ENCODE measurements around the gene TMEM120B. TPM values are rescaled to one million over a fixed set of nuclear protein-coding genes. Genes with fewer than 3 reads are reported as not detected.
"Not testable (repeated sequence)": the region's sequence is repeated elsewhere in the genome, so short reads cannot be mapped to it uniquely, and the experiment has no call there.

The TMEM120B gene
- total RNA-seq: 8.5 and 8.6 TPM in 2 replicates

DNA sequence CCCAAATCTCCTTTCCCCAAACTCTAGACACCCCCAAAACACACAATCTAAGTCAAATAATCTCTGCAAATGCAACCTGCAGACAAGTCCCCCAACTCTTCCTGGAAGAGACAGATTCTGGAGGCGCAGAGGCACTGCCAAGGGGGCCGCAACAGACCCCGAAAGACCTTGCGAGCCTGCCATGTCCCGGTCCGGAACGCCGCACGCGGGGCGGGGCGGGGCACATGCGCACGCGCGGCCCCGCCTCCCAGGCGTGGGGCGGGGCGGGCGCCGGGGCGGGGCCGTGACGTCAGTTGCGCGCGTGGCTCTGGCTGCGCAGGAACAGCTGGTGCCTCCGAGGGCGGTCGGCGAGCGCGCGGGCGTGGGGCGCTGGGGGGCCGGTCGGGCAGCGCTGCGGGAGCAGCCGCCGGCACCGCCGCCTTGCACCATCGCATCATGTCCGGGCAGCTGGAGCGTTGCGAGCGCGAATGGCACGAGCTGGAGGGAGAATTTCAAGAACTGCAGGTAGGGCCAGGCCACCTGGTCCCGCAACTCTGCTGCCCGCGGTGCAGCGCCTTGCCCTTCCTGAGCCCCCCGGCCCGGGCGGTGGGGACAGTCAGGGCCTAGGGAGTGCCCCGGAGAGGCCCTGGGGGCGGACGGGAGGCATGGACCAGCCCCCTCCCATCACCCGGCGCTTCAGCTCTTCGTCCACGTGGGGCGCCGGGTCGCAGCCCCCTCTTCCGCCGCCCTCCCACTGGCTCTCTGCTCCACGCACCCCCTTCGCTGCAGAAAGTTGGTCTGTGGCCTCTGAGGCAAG is at the start of gene TMEM120B:
TSS of gene TMEM120B (plus strand) at position 292 of the 796 bp plus-strand sequence. CDS start at position 436, 144 bp downstream.
- intact Hi-C loops (cut with micrococcal nuclease): loop anchor here (1.0 to 5.0 kb wide), 5 partner anchors 25 to 176 kb away; partner anchors contain the start of gene PSMD9

DNA sequence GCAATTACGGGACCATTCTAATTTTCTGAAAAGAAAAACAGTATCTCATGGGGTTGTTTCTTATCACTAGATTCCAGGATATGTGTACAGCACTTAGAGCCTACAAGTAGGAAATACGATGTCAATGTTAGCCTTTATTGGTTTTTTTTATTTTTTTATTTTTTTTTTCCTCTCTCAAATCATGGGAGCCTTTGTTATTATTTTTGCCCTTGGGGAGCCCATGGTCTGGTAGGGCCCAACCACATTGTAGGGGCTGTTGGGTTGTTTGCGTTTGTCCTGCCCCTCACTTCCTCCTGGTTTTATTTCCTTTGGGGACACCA is 49.0 kb upstream of the TMEM120B start:
- intact Hi-C loops (cut with micrococcal nuclease): no loop called here

DNA sequence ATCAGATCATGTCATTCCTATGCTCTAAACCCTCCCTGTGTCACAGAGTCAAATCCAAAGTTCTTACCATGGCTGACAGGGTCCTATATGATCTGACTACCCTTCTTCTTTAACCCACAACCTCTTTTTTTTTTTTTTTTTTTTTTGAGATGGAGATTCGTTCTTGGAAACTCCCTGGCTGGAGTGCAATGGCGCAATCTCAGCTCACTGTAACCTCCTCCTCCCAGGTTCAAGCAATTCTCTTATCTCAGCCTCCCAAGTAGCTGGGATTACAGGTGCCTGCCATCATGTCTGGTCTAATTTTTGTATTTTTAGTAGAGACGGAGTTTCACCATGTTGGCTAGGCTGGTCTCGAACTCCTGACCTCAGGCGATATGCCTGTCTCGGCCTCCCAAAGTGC is 45.7 kb upstream of the TMEM120B start:
- intact Hi-C loops (cut with micrococcal nuclease): not testable (repeated sequence)

DNA sequence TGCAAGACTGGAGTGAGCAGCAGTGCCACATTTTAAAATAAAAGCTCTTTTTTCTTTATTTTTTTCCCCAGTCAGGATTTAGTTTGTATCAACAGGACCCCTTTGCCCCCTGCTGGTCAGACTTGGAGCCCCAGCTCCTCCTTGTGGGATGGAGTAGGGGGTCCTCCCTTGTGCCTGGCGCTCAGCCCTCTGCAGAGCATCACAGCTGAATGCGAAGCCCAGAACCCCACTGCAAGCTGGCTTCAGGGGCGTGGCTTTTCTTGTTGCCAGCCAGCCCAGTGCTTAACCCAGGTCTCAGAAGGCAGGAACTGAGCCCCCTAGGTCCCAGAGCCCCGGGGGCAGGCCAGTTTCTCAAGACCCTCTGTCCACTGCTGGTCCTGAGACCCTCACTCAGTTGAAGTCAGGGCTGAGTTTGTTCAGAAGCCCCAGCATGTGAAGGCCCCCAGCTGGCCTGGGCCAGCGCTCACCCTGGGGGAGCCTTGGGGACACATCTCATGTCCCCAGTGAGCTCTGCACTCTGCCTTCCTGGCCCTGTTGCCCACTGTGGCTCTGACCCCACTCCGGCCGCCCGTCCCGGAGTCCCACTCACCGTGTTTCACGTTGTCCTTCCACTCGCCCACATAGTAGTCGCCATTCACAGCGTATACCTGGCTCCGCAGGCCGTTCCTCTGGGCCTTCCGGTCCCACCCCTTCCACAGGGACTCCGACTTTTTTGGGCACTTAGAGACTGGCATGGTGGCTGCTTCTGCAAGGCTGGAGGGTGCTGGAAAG is 43.6 kb upstream of the TMEM120B start:
- intact Hi-C loops (cut with micrococcal nuclease): no loop called here

DNA sequence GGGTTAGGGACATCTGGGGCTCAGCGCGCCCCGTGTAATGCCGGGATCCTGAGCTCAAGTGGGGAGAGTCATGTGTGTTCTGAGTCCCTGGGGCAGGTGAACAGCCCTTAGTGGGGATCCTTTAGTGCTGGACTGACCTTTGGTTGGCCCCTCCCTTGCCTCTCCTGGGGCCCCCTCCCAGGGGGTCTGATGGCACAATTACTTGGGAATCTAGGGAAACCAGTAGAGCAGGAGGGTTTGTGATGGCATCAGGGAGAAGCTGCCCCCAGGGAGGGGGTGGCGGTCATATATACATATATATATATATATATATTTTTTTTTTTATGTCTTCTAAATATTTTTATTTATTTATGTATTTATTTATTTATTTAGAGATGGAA is 43.0 kb upstream of the TMEM120B start, which contains the start of gene MORN3:
TSS of gene MORN3 (minus strand) at position 134 of the 380 bp plus-strand sequence. CDS start 171 bp downstream, outside the sequence.
- intact Hi-C loops (cut with micrococcal nuclease): no loop called here

DNA sequence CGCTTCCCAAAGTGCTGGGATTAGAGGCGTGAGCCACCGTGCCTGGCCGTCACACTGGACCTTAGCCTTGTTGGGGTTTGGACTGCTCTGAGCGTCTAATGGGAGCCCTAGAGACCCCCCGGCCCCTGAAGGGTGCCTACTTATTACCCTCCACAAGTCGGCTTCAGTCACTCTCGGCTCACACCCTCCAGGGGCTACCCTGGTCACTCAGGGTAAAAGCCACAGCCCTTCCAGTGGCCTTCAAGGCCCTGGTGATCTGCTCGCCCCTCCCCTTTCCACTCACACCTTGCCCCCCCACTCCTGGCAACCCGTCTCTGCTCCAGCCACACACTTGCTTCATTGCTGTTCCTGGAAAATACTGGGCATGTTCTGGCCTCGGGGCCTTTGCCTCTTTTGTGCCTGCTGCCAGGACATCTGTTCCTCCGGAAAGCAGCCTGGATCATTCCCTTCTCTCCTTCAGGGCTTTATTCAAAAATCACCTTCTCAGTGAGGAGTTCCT is 39.5 kb upstream of the TMEM120B start:
- intact Hi-C loops (cut with micrococcal nuclease): loop anchor here (5.0 kb wide), 1 partner anchor 91 kb away; the partner anchor contains the start of gene KDM2B

DNA sequence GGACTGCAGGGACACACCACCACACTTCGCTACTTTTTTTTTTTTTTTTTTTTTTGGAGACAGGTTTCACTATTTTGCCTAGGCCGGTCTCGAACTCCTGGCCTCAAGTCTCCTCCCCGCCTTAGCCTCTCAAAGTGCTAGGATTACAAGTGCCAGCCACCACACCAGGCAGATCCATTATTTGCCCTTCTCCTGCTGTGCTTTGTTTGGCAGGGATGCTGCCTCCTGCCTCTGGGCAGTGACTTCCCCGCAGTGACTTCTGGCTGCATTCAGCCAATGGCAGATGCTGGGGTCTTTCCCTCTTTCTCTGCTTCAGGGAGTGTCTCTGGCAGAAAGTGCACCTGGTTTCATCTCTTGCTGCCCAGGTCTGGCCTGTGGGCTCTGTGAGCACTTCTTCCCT is 36.4 kb upstream of the TMEM120B start:
- intact Hi-C loops (cut with micrococcal nuclease): no loop called here

DNA sequence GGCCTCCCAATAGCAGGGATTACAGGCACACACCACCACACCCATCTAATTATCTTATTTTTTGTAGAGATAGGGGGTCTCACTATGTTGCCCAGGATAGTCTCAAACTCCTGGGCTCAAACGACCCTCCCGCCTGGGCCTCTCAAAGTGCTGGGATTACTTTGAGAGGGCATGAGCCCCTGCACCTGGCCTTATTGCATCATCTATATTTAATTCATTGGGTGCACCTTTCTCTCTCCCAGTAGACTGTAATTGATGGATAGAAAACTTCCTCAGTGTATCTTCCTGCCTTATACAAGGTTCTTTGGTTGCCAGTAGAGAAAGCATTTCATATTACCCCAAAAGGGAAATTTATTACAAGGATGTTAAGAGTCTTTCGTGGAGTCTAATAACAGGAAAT is 34.2 kb upstream of the TMEM120B start:
- intact Hi-C loops (cut with micrococcal nuclease): no loop called here

DNA sequence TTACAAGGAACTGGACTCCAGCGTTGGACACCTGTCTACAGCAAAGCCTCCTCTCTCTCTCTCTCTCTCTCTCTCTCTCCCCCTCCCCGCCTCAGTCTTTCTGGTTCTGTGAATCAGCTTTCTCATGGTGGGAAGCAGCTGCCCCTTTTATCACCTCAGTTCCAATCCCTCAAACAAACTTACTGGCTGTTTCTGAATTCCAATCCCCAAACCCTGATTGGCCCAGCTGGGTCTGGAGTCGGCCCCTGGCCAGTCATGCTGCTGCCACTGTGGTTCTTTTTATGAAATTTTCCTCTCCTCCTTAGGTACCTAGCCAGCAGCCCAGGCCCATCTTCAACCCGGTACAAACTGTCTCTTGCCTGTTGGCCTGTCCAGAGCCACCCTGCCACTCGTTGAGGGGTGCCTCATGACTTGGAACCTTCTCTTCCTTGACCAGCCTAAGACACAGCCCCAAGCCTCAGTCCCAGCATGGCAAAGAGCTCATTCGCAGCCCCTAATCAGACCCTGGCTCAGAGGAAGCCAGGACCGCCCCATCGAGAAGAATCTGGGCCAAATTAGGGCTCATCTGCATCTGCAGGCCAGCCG is 33.7 kb upstream of the TMEM120B start:
- intact Hi-C loops (cut with micrococcal nuclease): no loop called here

DNA sequence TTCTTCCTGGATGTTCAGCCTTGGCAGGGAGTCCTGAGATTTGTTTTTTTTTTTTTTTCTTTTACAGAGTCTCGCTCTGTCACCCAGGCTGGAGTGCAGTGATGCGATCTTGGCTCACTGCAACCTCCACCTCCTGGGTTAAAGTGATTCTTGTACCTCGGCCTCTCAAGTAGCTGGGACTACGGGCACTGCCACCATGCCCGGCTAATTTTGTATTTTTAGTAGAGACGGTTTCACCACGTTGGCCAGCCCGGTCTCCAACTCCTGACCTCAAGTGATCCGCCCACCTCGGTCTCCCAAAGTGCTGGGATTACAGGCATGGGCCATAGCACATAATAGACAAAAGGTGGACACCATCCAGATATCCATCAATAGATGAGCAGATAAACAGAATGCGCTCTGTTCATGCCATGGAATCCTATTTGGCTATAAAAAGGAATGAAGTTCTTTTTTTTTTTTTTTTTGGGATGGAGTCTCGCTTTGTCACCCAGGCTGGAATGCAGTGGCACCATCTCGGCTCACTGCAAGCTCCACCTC is 32.8 kb upstream of the TMEM120B start:
- intact Hi-C loops (cut with micrococcal nuclease): not testable (repeated sequence)

DNA sequence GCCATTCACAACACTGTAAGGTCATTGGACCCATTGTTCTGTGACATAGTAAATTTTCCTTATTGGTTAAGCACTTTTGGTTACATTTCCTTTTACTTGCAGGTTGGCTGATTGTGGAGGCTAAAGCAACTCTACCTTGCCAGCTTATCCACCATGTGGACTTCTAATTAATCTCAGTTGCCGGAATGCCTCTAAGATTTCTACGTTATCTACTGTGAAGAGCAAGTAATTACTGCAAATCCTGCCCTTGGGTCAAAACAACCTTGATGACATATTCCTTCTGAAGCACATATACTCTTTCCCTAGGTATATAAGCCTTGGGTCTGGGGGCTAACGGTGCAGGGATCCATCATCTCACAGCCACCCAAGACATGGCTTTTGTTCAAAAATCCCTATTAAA is 23.6 kb upstream of the TMEM120B start:
- intact Hi-C loops (cut with micrococcal nuclease): loop anchor here (5.0 kb wide), 1 partner anchor 198 kb away; the partner anchor contains the start of gene PSMD9

DNA sequence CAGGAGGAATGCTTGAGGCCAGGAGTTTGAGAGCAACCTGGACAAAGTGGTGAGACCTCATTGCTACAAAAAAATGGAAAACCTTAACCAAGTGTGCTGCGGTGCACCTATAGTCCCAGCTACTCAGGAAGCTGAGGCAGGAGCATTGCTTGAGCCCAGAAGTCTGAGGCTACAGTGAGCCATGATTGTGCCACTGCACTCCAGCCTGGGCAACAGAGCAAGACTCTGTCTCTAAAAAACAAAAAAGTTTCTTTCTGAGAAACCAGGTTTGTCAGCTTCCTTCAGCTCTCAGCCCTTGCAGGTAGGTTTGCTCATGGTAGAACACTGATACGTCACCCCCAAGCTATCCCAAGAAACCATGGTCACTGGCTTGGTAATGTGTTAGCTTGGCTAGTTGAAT is 23.1 kb upstream of the TMEM120B start:
- intact Hi-C loops (cut with micrococcal nuclease): loop anchor here (5.0 kb wide), 1 partner anchor 198 kb away; the partner anchor contains the start of gene PSMD9

DNA sequence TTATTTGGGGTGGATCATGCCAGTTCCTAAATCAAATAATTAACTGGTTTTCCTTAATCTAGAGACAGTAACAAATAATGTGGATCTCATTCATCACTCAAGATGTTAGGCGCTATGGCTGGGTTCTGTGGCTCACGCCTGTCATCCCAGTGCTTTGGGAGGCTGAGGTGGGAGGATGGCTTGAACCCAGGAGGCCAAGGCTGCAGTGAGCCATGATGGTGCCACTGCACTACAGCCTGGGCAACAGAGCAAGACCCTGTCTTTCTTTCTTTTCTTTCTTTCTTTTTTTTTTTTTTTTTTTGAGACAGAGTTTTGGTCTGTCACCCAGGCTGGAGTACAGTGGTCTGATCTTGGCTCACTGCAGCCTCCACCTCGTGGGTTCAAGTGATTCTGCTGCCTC is 19.8 kb upstream of the TMEM120B start:
- intact Hi-C loops (cut with micrococcal nuclease): not testable (repeated sequence)

DNA sequence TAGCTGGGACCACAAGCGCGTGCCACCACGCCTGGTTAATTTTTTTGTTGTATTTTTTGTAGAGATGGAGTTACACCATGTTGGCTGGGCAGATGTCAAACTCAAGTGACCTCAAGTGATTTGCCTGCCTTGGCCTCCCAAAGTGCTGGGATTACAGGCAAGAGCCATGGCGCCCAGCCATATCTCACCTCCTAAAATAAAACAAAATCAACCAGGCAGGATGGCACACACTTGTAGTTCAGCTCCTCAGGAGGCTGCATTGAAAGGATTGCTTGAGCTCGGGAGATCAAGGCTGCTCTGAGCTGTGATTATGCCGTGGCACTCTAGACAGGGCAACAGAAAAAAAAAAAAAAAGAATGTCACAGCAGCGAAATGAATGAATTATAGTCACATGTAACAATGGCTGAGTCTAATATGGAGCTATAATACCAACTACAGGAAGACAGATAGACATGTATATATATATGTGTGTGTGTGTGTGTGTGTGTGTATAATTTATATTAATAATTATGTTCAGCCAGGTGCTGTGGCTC is 19.3 kb upstream of the TMEM120B start:
- intact Hi-C loops (cut with micrococcal nuclease): no loop called here

DNA sequence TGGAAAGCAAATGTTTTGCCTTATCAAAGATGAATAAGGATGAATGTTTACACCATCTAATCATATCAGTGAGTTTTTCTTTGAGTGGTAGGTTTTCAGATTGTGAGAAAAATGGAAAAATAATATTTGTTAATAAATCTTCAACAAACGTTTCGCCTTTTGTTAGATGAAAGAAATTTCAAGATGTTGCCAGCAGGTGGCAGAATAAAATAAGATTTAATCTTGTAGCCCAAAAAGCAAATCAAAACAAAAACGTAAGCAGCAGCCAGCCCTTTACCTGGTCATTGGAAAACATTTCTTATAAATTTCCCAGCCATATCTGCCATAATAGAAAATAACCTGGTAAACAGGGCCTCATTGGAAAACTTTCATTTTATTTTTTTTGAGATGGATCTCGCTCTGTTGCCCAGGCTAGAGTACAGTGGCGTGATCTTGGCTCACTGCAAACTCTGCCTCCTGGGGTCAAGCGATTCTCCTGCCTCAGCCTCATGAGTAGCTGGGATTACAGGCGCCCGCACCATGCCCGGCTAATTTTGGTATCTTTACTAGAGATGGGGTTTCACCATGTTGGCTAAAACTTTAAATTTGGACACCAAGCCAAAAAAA is 15.4 kb upstream of the TMEM120B start:
- intact Hi-C loops (cut with micrococcal nuclease): loop anchor here (1.0 kb wide), 2 partner anchors 76 to 97 kb away; no protein-coding TSS in a partner anchor

DNA sequence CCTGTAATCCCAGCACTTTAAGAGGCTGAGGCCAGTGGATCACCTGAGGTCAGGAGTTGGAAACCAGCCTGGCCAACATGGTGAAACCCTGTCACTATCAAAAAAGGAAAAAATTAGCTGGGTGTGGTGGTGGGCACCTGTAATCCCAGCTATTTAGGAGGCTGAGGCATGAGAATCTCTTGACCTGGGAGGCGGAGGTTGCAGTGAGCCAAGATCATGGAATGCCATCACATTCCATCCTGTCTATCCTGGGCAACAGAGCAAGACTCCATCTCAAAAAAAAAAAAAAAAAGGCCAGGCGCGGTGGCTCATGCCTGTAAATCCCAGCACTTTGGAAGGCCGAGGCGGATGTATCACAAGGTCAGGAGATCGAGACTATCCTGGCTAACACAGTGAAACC is 14.7 kb upstream of the TMEM120B start:
- intact Hi-C loops (cut with micrococcal nuclease): loop anchor here (1.0 kb wide), 2 partner anchors 75 to 96 kb away; no protein-coding TSS in a partner anchor

DNA sequence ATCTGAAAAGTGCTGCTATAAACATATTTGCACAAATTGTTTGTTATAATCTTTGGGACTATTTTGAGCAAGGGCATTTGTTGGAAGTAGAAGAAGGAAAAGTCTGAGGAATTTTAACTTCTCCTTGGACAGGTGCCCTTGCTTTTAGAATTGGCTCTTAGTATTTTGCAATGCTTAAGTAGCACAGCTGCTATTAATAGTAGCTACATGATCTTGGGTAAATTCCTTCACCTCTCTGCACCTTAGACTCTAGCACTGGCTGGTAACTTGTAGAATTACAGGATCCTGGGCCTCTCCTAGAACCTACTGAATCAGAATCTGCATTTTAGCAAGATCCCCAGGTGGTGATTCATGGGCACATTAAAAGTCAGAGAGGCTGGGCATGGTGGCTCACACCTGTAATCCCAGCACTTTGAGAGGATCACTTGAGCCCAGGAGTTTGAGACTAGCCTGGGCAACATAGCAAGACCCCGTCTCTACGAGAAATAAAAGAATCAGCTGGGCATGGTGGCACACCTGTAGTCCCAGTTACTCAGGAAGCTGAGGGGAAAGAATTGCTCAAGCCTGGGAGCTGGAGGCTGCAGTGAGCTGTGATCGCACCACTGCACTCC is 10.8 kb upstream of the TMEM120B start:
- intact Hi-C loops (cut with micrococcal nuclease): no loop called here

DNA sequence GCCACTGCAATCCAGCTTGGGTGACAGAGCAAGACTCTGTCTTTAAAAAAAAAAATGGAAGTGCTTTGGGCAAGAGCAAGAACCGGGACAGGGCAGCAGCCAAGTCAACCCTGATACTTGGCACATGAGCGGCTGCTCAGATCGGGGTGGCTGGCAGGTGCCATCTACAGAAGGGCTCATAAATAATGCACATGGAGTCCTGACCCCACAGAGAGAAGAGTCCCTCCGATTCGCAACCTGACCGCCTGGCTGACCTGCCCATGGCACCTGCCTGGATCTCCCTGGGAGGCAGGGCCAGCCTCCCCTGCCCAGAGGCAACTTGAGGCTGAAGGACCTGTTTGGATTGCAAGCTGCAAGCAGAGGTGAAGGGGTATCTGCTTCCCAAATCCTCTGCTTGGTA is 9.6 kb upstream of the TMEM120B start:
- intact Hi-C loops (cut with micrococcal nuclease): no loop called here

DNA sequence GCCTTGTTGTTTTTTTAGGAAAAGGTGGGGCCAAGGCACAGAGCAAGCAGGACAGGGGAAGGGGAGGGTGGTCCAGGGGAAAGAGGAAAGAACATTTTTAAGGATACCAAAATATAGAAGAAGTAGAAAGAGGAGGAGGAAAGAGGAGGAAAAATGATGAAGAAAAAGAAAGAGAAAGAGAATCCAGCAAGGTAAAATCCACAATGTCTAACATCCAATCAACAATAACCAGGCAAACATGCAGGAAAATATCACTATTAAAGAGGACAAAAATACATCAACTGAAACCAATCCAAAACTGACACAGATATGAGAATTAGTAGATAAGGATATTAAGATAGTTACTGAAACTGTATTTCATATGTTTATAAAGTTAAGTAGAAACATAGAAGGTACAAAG is 7.0 kb upstream of the TMEM120B start:
- intact Hi-C loops (cut with micrococcal nuclease): no loop called here

Measured in T-helper 2 cell treated with Interferon-gamma antibody and Interleukin-4, amounts not matched to agents 100 ng/mL and 5 ng/mL, for 36 hours (primary cell).